GM12878 (cell line): Measurements from ENCODE around the gene ZNF534. TPM values are rescaled to one million over a fixed set of nuclear protein-coding genes. Genes with fewer than 3 reads are reported as not detected.

Experiments used
- ATAC-seq: fragments of 200-7000 bp; cut with Tn5 transposase; 3 replicates; pipeline ENCODE4 v1.9.1; 2020; ENCODE audit warnings: mild to moderate bottlenecking, moderate library complexity
- BruUV-seq: library from RNA; stranded (reverse); fragments of 400-500 nt; replicated peaks from 2 replicates; lab custom pipeline; 2021; lab: Mats Ljungman, UMichigan
- CTCF ChIA-PET: fragments of 300-600 bp; sonication (Branson Sonifier 250); formaldehyde crosslinking; extraction: SDS; loops from one replicate; lab custom pipeline; 2021; ENCODE audit warnings: inconsistent platforms; lab: Yijun Ruan, JAX
- POLR2A ChIA-PET: fragments of 350-600 bp; formaldehyde crosslinking; extraction: SDS; loops from one replicate; lab custom pipeline; 2021; ENCODE audit warnings: inconsistent platforms; lab: Charles Lee
- RAD21 ChIA-PET: fragments of 300-600 bp; sonication (Branson Sonifier 250); formaldehyde crosslinking; loops from one replicate; lab custom pipeline; 2023; ENCODE audit warnings: antibody characterized with exemption; ENCODE audit not compliant: unreplicated experiment; lab: Charles Lee
- SMC1A ChIA-PET: fragments of 300-600 bp; sonication (Branson Sonifier 250); formaldehyde crosslinking; loops from one replicate; lab custom pipeline; 2023; ENCODE audit not compliant: unreplicated experiment, uncharacterized antibody; lab: Charles Lee
- DNase-seq: peaks from one replicate; pipeline ENCODE4 v3.0.0-alpha.2; 2011; ENCODE audit warnings: low read depth, low spot score
- FAIRE-seq: peaks from 3 replicates; lab custom pipeline; 2011; peaks lifted over from hg19 to GRCh38; lab: Jason Lieb, UNC
- H2AFZ ChIP-seq: 2 replicates; pipeline ENCODE4 v1.6.0; 2011; ENCODE audit warnings: low read depth, low read length, control low read depth; ENCODE audit not compliant: control insufficient read depth
- H3K27ac ChIP-seq: 2 replicates; pipeline ENCODE4 v1.5.1; 2011; ENCODE audit warnings: control low read depth; ENCODE audit not compliant: control insufficient read depth, insufficient read depth
- H3K27me3 ChIP-seq, 2 experiments: replicated peaks in 1 of 2; 2 replicates each; pipeline versions ENCODE4 v1.6.0 to v1.6.1; 2011; ENCODE audit warnings: low read length in 1 of 2; ENCODE audit not compliant: control insufficient read depth in 2 of 2, insufficient read depth in 2 of 2
- H3K36me3 ChIP-seq, 2 experiments: 2 replicates each; pipeline ENCODE4 v1.5.1; 2011; ENCODE audit warnings: low read length in 1 of 2; ENCODE audit not compliant: control insufficient read depth in 2 of 2, insufficient read depth in 2 of 2
- H3K4me1 ChIP-seq: 2 replicates; pipeline ENCODE4 v1.6.1; 2011; ENCODE audit warnings: mild to moderate bottlenecking, low read length, moderate library complexity, mixed read lengths; ENCODE audit not compliant: control insufficient read depth, insufficient read depth
- H3K4me2 ChIP-seq: 2 replicates; pipeline ENCODE4 v1.6.0; 2011; ENCODE audit warnings: control low read depth; ENCODE audit not compliant: control insufficient read depth, insufficient read depth
- H3K4me3 ChIP-seq: fragments of 200-600 bp; sonication (generic); 2 replicates; pipeline ENCODE4 v1.5.1; 2016
- H3K79me2 ChIP-seq: 2 replicates; pipeline ENCODE4 v1.6.0; 2011; ENCODE audit warnings: low read length; ENCODE audit not compliant: control insufficient read depth, insufficient read depth
- H3K9ac ChIP-seq: 2 replicates; pipeline ENCODE4 v1.8.0; 2011; ENCODE audit warnings: low read length, control low read depth, mixed read lengths; ENCODE audit not compliant: control insufficient read depth, insufficient read depth
- H3K9me3 ChIP-seq: replicated peaks from 3 replicates; pipeline ENCODE4 v1.5.1; 2011; ENCODE audit warnings: mild to moderate bottlenecking, low read length; ENCODE audit not compliant: control insufficient read depth, insufficient read depth
- H4K20me1 ChIP-seq: 2 replicates; pipeline ENCODE4 v1.6.0; 2011; ENCODE audit not compliant: control insufficient read depth, insufficient read depth
- EGR1 ChIP-seq, 2 experiments: IDR thresholded peaks; 1 replicate in 1 of 2; 2 replicates in 1 of 2; pipeline ENCODE4 v1.6.1; 2011 to 2012; ENCODE audit warnings: low read depth in 2 of 2, low read length in 2 of 2, borderline replicate concordance in 1 of 2, mild to moderate bottlenecking in 1 of 2, moderate library complexity in 1 of 2
- EZH2 ChIP-seq: IDR thresholded peaks from 2 replicates; pipeline ENCODE4 v1.6.1; 2012; ENCODE audit warnings: low read depth, mild to moderate bottlenecking, control low read depth, inconsistent platforms, low read length, borderline replicate concordance; ENCODE audit not compliant: control insufficient read depth
- FOXM1 ChIP-seq: IDR thresholded peaks from 2 replicates; pipeline ENCODE4 v1.6.1; 2012; ENCODE audit warnings: low read depth, mild to moderate bottlenecking, inconsistent platforms, low read length, moderate library complexity
- LARP7 ChIP-seq: fragments of 450-650 bp; IDR thresholded peaks from 2 replicates; pipeline ENCODE4 v1.6.1; 2017; ENCODE audit warnings: mild to moderate bottlenecking
- MEF2A ChIP-seq: IDR thresholded peaks from 2 replicates; pipeline ENCODE4 v1.6.1; 2011; ENCODE audit warnings: low read depth, mild to moderate bottlenecking, low read length, moderate library complexity; ENCODE audit not compliant: insufficient read depth
- NFIC ChIP-seq: IDR thresholded peaks from 2 replicates; pipeline ENCODE4 v1.6.1; 2012; ENCODE audit warnings: low read depth, mild to moderate bottlenecking, inconsistent platforms, low read length, moderate library complexity
- STAT1 ChIP-seq: fragments of 450-650 bp; conservative IDR thresholded peaks from 2 replicates; pipeline ENCODE4 v1.6.1; 2014; ENCODE audit warnings: antibody characterized with exemption, mild to moderate bottlenecking
- SUZ12 ChIP-seq: fragments of 200-600 bp; sonication (generic); IDR thresholded peaks from one replicate; pipeline ENCODE4 v1.6.1; 2018; ENCODE audit warnings: antibody characterized with exemption, mild to moderate bottlenecking; ENCODE audit not compliant: unreplicated experiment
- WGBS: methylation state at CpG from one replicate; pipeline ENCODE4 v1.1.6; 2016; ENCODE audit warnings: low lambda C conversion rate; ENCODE audit not compliant: insufficient replicate concordance, insufficient coverage; ENCODE audit errors: missing lambda C conversion rate; 5-methylcytosine and 5-hydroxymethylcytosine counted together
- in situ Hi-C: fragments of 300-500 bp; cut with MboI; formaldehyde crosslinking; loops from 9 replicates; pipeline ENCODE4 v1.14.3; 2018; ENCODE audit warnings: mixed read lengths
- intact Hi-C: fragments of 100-400 bp; cut with micrococcal nuclease; formaldehyde crosslinking; loops from one replicate; pipeline ENCODE4 v1.14.2; 2022; ENCODE audit not compliant: unreplicated experiment
- polyA plus RNA-seq, 11 experiments: library from polyadenylated mRNA; depleted of rRNA in 4 of 11; unstranded in 6 of 11; stranded (reverse) in 5 of 11; fragments of >200 nt; fragmentation: Nextera tagmentation in 4 of 11; fragmentation: Illumina TruSeq in 1 of 11; extraction: Ambion mirVana in 4 of 11; extraction: Trizol in 1 of 11; gene quantifications; 1 replicate in 1 of 11; 2 replicates in 10 of 11; pipeline versions ENCODE4 v1.2.1 to v1.2.3, GENCODE V29; 2011 to 2016; ENCODE audit warnings: inconsistent platforms in 2 of 11, missing spikeins in 2 of 11, low read depth in 1 of 11
- total RNA-seq, 4 experiments: library from RNA; depleted of rRNA in 3 of 4; stranded (reverse); fragments of >200 nt in 3 of 4; fragmentation: Illumina TruSeq in 1 of 4; extraction: Trizol in 1 of 4; gene quantifications; 2 replicates each; pipeline versions ENCODE4 v1.2.1 to v1.2.3, GENCODE V29; 2013 to 2021
- TF ChIP-seq, protein P1 (sequence below): IDR thresholded peaks from 2 replicates; pipeline ENCODE4 v1.6.1; 2012; ENCODE audit warnings: improper control_type of control experiment, low read depth, low read length; ENCODE audit not compliant: insufficient replicate concordance

Gene ZNF534
- total and polyA plus RNA-seq, 10 of the 15 experiments (the other 5 are each of a cell fraction or from before 2014, with no cell fraction given), result 0.39 to 0.79 TPM; not detected in 8

DNA sequence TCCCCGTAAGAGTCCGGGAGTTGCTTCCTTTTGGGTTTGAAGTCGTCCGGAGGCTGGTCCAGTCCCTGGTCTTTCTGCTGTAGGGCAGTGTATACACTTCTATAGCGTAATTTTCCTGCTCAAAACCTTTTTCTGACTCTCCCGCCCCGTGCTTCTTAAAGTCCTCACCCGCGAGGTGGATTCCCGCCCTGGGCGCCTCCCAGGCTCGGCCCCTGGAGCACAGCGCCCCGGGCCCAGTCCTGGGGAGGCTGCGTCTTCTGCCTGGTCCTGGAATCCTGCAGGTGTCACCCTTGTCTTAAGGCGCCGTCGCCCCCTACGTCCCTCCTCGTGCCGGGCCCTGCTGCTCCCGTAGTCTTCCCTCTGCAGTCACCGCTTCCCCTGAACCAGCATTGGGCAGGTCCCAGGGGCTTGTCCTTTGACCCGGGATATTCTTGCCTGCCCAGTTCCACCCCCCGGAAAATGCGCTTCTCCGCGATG, 64.1 kb downstream of the ZNF534 start:
- no TSS peak for BruUV-seq
- H3K79me2 ChIP-seq, result no peaks in the 10 kb centered on the region
- intact Hi-C loops, result no loop called here
- ChIA-PET POLR2A (no interaction called here), RAD21 (no interaction called here), SMC1A (no interaction called here), CTCF (no interaction called here)
- ATAC-seq (no peak), DNase-seq (no peak), FAIRE-seq (no peak)
- no peaks in the 10 kb centered on the region for H3K4me1 ChIP-seq
- TF ChIP-seq SUZ12 (no peak), EZH2 (no peak), FOXM1 (no peak), EGR1 (IDR thresholded peaks at IDR 0.05; ENCODE audit: borderline replicate concordance in 1 of 2, low read depth in 2 of 2, low read length in 2 of 2) (no peak), MEF2A (no peak), STAT1 (no peak), LARP7 (no peak)
- H3K9me3 ChIP-seq, result no peaks in the 10 kb centered on the region; the same call in 2 of the 3 replicates
- H3K4me3 ChIP-seq, result no peak overlapping the region
- H3K9ac ChIP-seq, result no peak overlapping the region
- H3K27ac ChIP-seq, result no peak overlapping the region
- no peak overlapping the region for H2AFZ ChIP-seq
- no peaks in the 10 kb centered on the region for H4K20me1 ChIP-seq
- WGBS, result 66% methylated on average over 25 of the region's 28 CpGs
- in situ Hi-C loops, result no loop called here
- H3K27me3 ChIP-seq, result no peaks in the 10 kb centered on the region
- no peaks in the 10 kb centered on the region for H3K36me3 ChIP-seq
- H3K4me2 ChIP-seq, result no peak overlapping the region

DNA sequence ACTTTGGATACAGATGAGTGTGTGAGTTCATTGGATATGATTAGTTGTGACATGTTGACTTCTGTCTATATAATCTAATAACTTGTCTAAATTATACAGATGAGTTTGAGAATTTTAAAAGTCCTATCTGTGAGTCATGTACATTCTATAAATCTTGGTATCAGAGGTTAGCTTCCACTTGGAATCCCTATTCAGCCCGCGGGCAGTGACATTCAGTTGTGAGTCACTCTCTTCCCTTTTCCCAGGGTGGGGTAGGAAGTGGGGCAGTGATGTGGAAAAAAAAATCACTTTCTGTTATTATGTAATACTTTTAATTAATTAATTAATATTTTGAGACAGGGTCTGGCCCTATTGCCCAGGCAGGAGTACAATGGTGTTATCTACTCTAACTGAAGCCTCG, 65.6 kb downstream of the ZNF534 start:
- CTCF ChIA-PET, result no interaction called here
- H3K27ac ChIP-seq, result no peak overlapping the region
- intact Hi-C loops (no loop called here), in situ Hi-C loops (no loop called here)
- WGBS, result 67% methylated on average over 3 of the region's 3 CpGs
- no peaks in the 10 kb centered on the region for H3K79me2 ChIP-seq
- H3K9ac ChIP-seq, result no peak overlapping the region
- POLR2A ChIA-PET, result no interaction called here
- no peaks in the 10 kb centered on the region for H4K20me1 ChIP-seq
- no peaks in the 10 kb centered on the region for H3K27me3 ChIP-seq
- H3K4me3 ChIP-seq, result no peak overlapping the region
- RAD21 ChIA-PET, result no interaction called here
- FAIRE-seq (no peak), DNase-seq (no peak), ATAC-seq (no peak)
- no peaks in the 10 kb centered on the region for H3K4me1 ChIP-seq
- no peaks in the 10 kb centered on the region for H3K36me3 ChIP-seq
- SMC1A ChIA-PET, result no interaction called here
- H3K4me2 ChIP-seq, result no peak overlapping the region
- H2AFZ ChIP-seq, result no peak overlapping the region
- H3K9me3 ChIP-seq, result no peaks in the 10 kb centered on the region; the same call in 2 of the 3 replicates
- no TSS peak for BruUV-seq
- TF ChIP-seq, protein P1, sequence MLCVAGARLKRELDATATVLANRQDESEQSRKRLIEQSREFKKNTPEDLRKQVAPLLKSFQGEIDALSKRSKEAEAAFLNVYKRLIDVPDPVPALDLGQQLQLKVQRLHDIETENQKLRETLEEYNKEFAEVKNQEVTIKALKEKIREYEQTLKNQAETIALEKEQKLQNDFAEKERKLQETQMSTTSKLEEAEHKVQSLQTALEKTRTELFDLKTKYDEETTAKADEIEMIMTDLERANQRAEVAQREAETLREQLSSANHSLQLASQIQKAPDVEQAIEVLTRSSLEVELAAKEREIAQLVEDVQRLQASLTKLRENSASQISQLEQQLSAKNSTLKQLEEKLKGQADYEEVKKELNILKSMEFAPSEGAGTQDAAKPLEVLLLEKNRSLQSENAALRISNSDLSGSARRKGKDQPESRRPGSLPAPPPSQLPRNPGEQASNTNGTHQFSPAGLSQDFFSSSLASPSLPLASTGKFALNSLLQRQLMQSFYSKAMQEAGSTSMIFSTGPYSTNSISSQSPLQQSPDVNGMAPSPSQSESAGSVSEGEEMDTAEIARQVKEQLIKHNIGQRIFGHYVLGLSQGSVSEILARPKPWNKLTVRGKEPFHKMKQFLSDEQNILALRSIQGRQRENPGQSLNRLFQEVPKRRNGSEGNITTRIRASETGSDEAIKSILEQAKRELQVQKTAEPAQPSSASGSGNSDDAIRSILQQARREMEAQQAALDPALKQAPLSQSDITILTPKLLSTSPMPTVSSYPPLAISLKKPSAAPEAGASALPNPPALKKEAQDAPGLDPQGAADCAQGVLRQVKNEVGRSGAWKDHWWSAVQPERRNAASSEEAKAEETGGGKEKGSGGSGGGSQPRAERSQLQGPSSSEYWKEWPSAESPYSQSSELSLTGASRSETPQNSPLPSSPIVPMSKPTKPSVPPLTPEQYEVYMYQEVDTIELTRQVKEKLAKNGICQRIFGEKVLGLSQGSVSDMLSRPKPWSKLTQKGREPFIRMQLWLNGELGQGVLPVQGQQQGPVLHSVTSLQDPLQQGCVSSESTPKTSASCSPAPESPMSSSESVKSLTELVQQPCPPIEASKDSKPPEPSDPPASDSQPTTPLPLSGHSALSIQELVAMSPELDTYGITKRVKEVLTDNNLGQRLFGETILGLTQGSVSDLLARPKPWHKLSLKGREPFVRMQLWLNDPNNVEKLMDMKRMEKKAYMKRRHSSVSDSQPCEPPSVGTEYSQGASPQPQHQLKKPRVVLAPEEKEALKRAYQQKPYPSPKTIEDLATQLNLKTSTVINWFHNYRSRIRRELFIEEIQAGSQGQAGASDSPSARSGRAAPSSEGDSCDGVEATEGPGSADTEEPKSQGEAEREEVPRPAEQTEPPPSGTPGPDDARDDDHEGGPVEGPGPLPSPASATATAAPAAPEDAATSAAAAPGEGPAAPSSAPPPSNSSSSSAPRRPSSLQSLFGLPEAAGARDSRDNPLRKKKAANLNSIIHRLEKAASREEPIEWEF, result no peak
- no peak for TF ChIP-seq NFIC
